Measurements from ENCODE around the gene PEMT.

GRCh38 chr17:17528696-17529652, 62.5 kb downstream of the PEMT start:
- TF ChIP-seq CTCF (IDR thresholded peaks at IDR 0.05) (no peak), POLR2A (IDR thresholded peaks at IDR 0.05) (no peak)
